Measurements from ENCODE around the gene SREK1.
"Not testable (repeated sequence)": the region's sequence is repeated elsewhere in the genome, so short reads cannot be mapped to it uniquely, and the experiment has no call there.

The SREK1 gene

GRCh38 chr5:66209794-66210193 is 65.7 kb downstream of the SREK1 start:
- no peak overlapping the region for H3K4me3 ChIP-seq (ENCODE audit: low read depth, low read length)

- H3K4me3 ChIP-seq (ENCODE audit: low read depth, low read length), result no peak overlapping the region
Measured at GRCh38 chr5:66213533-66213932, 69.4 kb downstream of the SREK1 start.

- no peak overlapping the region for H3K4me3 ChIP-seq (ENCODE audit: low read depth, low read length)
Measured at GRCh38 chr5:66222455-66222854, 78.4 kb downstream of the SREK1 start.

- not testable (repeated sequence) for H3K4me3 ChIP-seq (ENCODE audit: low read depth, low read length)
Measured at GRCh38 chr5:66222896-66223295, 78.8 kb downstream of the SREK1 start.

- no peak overlapping the region for H3K4me3 ChIP-seq (ENCODE audit: low read depth, low read length)
Measured at GRCh38 chr5:66223637-66224036, 79.5 kb downstream of the SREK1 start.

- H3K4me3 ChIP-seq (ENCODE audit: low read depth, low read length), result no peak overlapping the region
Measured at GRCh38 chr5:66224274-66224673, 80.2 kb downstream of the SREK1 start.

GRCh38 chr5:66224773-66225553 is 80.9 kb downstream of the SREK1 start:
- no peak overlapping the region for H3K4me3 ChIP-seq (ENCODE audit: low read depth, low read length)

- no peak overlapping the region for H3K4me3 ChIP-seq (ENCODE audit: low read depth, low read length)
Measured at GRCh38 chr5:66230551-66230950, 86.5 kb downstream of the SREK1 start.

GRCh38 chr5:66231508-66231907 is 87.4 kb downstream of the SREK1 start:
- H3K4me3 ChIP-seq (ENCODE audit: low read depth, low read length), result no peak overlapping the region

- H3K4me3 ChIP-seq (ENCODE audit: low read depth, low read length), result no peak overlapping the region
Measured at GRCh38 chr5:66232275-66232674, 88.2 kb downstream of the SREK1 start.

- H3K4me3 ChIP-seq (ENCODE audit: low read depth, low read length), result no peak overlapping the region
Measured at GRCh38 chr5:66232706-66233445, 88.8 kb downstream of the SREK1 start.
